K562 (cell line): ENCODE results near the gene SHLD1. TPM values are rescaled to one million over a fixed set of nuclear protein-coding genes. Genes with fewer than 3 reads are reported as not detected.

Source experiments
- ATAC-seq: fragments of 200-7000 bp; cut with Tn5 transposase; 3 replicates; pipeline ENCODE4 v1.9.1; 2020; ENCODE audit warnings: moderate library complexity
- BruUV-seq: library from RNA; stranded (reverse); fragments of 400-500 nt; replicated peaks from 2 replicates; lab custom pipeline; 2021; lab: Mats Ljungman, UMichigan
- CTCF ChIA-PET: fragments of 300-600 bp; formaldehyde crosslinking; extraction: SDS; loops from one replicate; lab custom pipeline; 2021; ENCODE audit warnings: low intra/inter-chr PET ratio; lab: Yijun Ruan, JAX
- POLR2A ChIA-PET: fragments of 300-600, 350-650 bp; sonication (Branson Sonifier 250); formaldehyde crosslinking; extraction: SDS; loops from one replicate; lab custom pipeline; 2021; ENCODE audit warnings: antibody characterized with exemption, inconsistent platforms; lab: Yijun Ruan, JAX
- DNase-seq, 4 experiments: peaks; one replicate each; pipeline versions ENCODE4 v3.0.0 to v3.0.0-alpha.2; 2011 to 2018; ENCODE audit warnings: low spot score in 3 of 4, mixed read lengths in 3 of 4; ENCODE audit errors: extremely low read depth in 1 of 4
- FAIRE-seq: peaks from 2 replicates; lab custom pipeline; 2011; peaks lifted over from hg19 to GRCh38; lab: Jason Lieb, UNC
- H2AFZ ChIP-seq: 2 replicates; pipeline ENCODE4 v1.6.0; 2011; ENCODE audit warnings: low read depth, low read length, control low read depth, inconsistent platforms
- H3K27ac ChIP-seq: fragments of 200-600 bp; 3 replicates; pipeline ENCODE4 v1.8.0; 2011; ENCODE audit warnings: low read depth, mild to moderate bottlenecking, control low read depth, inconsistent platforms, low read length, moderate library complexity, mixed read lengths; ENCODE audit errors: extremely low read depth
- H3K27me3 ChIP-seq, 2 experiments: fragments of 300-600 bp in 1 of 2; 2 replicates in 1 of 2; 3 replicates in 1 of 2; pipeline versions ENCODE4 v1.6.0 to v1.8.0; 2011; ENCODE audit warnings: inconsistent platforms in 2 of 2, low read length in 2 of 2, mild to moderate bottlenecking in 1 of 2, mixed read lengths in 1 of 2, moderate library complexity in 1 of 2; ENCODE audit not compliant: control insufficient read depth in 2 of 2, insufficient read depth in 2 of 2
- H3K36me3 ChIP-seq: fragments of 300-600 bp; 3 replicates; pipeline ENCODE4 v1.8.0; 2011; ENCODE audit warnings: mild to moderate bottlenecking, low read length, inconsistent platforms; ENCODE audit not compliant: control insufficient read depth, insufficient read depth
- H3K4me1 ChIP-seq, 2 experiments: fragments of 200-600 bp in 1 of 2; replicated peaks in 1 of 2; 2 replicates in 1 of 2; 3 replicates in 1 of 2; pipeline versions ENCODE4 v1.5.1 to v1.8.0; 2011; ENCODE audit warnings: inconsistent platforms in 2 of 2, low read length in 2 of 2, mild to moderate bottlenecking in 1 of 2, mixed read lengths in 1 of 2, moderate library complexity in 1 of 2; ENCODE audit not compliant: control insufficient read depth in 2 of 2, insufficient read depth in 2 of 2
- H3K4me2 ChIP-seq: 2 replicates; pipeline ENCODE4 v1.6.1; 2011; ENCODE audit warnings: low read length, control low read depth, inconsistent platforms, mixed read lengths; ENCODE audit not compliant: insufficient read depth
- H3K4me3 ChIP-seq: fragments of 200-600 bp; sonication (generic), shearing (Covaris generic); 2 replicates; pipeline ENCODE4 v1.5.1; 2016; ENCODE audit warnings: control low read depth, inconsistent platforms
- H3K79me2 ChIP-seq: fragments of 200-600 bp; 3 replicates; pipeline ENCODE4 v1.8.0; 2011; ENCODE audit warnings: low read length, inconsistent platforms; ENCODE audit not compliant: control insufficient read depth, insufficient read depth
- H3K9ac ChIP-seq, 2 experiments: 2 replicates each; pipeline versions ENCODE4 v1.6.0 to v1.6.1; 2011; ENCODE audit warnings: low read depth in 2 of 2, low read length in 2 of 2, control low read depth in 1 of 2, inconsistent platforms in 1 of 2, mild to moderate bottlenecking in 1 of 2, mixed read lengths in 1 of 2; ENCODE audit not compliant: insufficient read depth in 1 of 2
- H3K9me1 ChIP-seq: one replicate; pipeline ENCODE4 v1.6.0; 2011; ENCODE audit warnings: inconsistent platforms, mild to moderate bottlenecking, low read length, moderate library complexity; ENCODE audit not compliant: control insufficient read depth, insufficient read depth
- H3K9me3 ChIP-seq: replicated peaks from 2 replicates; pipeline ENCODE4 v1.5.1; 2011; ENCODE audit warnings: low read depth, low read length, inconsistent platforms; ENCODE audit not compliant: control insufficient read depth, insufficient read depth
- H4K20me1 ChIP-seq: replicated peaks from 2 replicates; pipeline ENCODE4 v1.6.1; 2011; ENCODE audit warnings: low read length, inconsistent platforms, mixed read lengths; ENCODE audit not compliant: control insufficient read depth, insufficient read depth
- FOXM1 ChIP-seq, 2 experiments: fragments of 450-650 bp in 1 of 2; sonication (generic) in 1 of 2; formaldehyde crosslinking in 1 of 2; IDR thresholded peaks; 2 replicates each; pipeline versions ENCODE4 v1.6.1 to v1.9.0; 2017 to 2022; ENCODE audit warnings: low read depth in 2 of 2, mild to moderate bottlenecking in 2 of 2, missing genetic modification reagents in 1 of 2, moderate library complexity in 1 of 2
- MAFK ChIP-seq: IDR thresholded peaks from 2 replicates; pipeline ENCODE4 v1.6.1; 2011; ENCODE audit warnings: low read length, improper control_type of control experiment
- NCOA2 ChIP-seq, 2 experiments: fragments of 450-650 bp; IDR thresholded peaks; 2 replicates each; pipeline ENCODE4 v1.6.1; 2018; ENCODE audit warnings: mild to moderate bottlenecking in 2 of 2, moderate library complexity in 1 of 2; ENCODE audit not compliant: partially characterized antibody in 2 of 2
- NEUROD1 ChIP-seq: fragments of 150-350 bp; IDR thresholded peaks from 2 replicates; pipeline ENCODE4 v1.6.1; 2014; ENCODE audit warnings: borderline replicate concordance, low read length, low read depth; ENCODE audit not compliant: partially characterized antibody
- RBM22 ChIP-seq: fragments of 200-400 bp; formaldehyde crosslinking; IDR thresholded peaks from 2 replicates; pipeline ENCODE4 v1.6.1; 2018; ENCODE audit warnings: low read length, low read depth; ENCODE audit not compliant: poor library complexity, severe bottlenecking
- ZNF507 ChIP-seq: conservative IDR thresholded peaks from 2 replicates; pipeline ENCODE4 v1.6.1; 2017; ENCODE audit warnings: missing genetic modification characterization, missing compliant biosample characterization
- ZNF57 ChIP-seq: fragments of 450-650 bp; formaldehyde crosslinking; IDR thresholded peaks from 2 replicates; pipeline ENCODE4 v1.4.0; 2020; ENCODE audit warnings: mild to moderate bottlenecking, moderate library complexity
- ZNF830 ChIP-seq: fragments of 250-450 bp; sonication (Bioruptor Pico); IDR thresholded peaks from 2 replicates; pipeline ENCODE4 v1.5.0; 2021; ENCODE audit warnings: mild to moderate bottlenecking
- WGBS: fragments of 100-300 bp; shearing (Covaris generic); methylation state at CpG from one replicate; pipeline ENCODE4 v1.1.6; 2016; ENCODE audit warnings: low coverage, mixed read lengths; ENCODE audit not compliant: insufficient coverage; ENCODE audit errors: missing lambda C conversion rate; 5-methylcytosine and 5-hydroxymethylcytosine counted together
- in situ Hi-C: fragments of 300-500 bp; cut with MboI; formaldehyde crosslinking; loops from 4 replicates; pipeline ENCODE4 v1.15.0; 2018; ENCODE audit warnings: inconsistent platforms, mixed read lengths
- intact Hi-C: fragments of 100-400 bp; cut with micrococcal nuclease; formaldehyde crosslinking; loops from 2 replicates; pipeline ENCODE4 v1.14.2; 2022
- polyA plus RNA-seq, 8 experiments: library from polyadenylated mRNA; depleted of rRNA in 4 of 8; stranded (reverse) in 5 of 8; unstranded in 3 of 8; fragments of >200 nt; fragmentation: Nextera tagmentation in 2 of 8; fragmentation: Illumina TruSeq in 1 of 8; extraction: Ambion mirVana in 2 of 8; extraction: Trizol in 1 of 8; gene quantifications; 2 replicates each; pipeline versions ENCODE4 v1.2.1 to v1.2.3, GENCODE V29; 2011 to 2014; ENCODE audit warnings: inconsistent platforms in 1 of 8, missing spikeins in 1 of 8
- total RNA-seq, 7 experiments: library from RNA; depleted of rRNA in 6 of 7; stranded (reverse); fragments of >200 nt in 6 of 7; fragmentation: Illumina TruSeq in 2 of 7; extraction: Trizol in 2 of 7; gene quantifications; 2 replicates each; pipeline versions ENCODE4 v1.2.1 to v1.2.3, GENCODE V29; 2011 to 2021; ENCODE audit warnings: low replicate concordance in 1 of 7
- TF ChIP-seq, protein P1 (sequence below): fragments of 150-350 bp; conservative IDR thresholded peaks from 2 replicates; pipeline ENCODE4 v1.6.1; 2014; ENCODE audit warnings: low read length

Gene SHLD1
- total and polyA plus RNA-seq, 9 of the 15 experiments (the other 6 are each of a cell fraction or from before 2014, with no cell fraction given) = 3.7 to 21.6 (median 8.2) TPM

DNA sequence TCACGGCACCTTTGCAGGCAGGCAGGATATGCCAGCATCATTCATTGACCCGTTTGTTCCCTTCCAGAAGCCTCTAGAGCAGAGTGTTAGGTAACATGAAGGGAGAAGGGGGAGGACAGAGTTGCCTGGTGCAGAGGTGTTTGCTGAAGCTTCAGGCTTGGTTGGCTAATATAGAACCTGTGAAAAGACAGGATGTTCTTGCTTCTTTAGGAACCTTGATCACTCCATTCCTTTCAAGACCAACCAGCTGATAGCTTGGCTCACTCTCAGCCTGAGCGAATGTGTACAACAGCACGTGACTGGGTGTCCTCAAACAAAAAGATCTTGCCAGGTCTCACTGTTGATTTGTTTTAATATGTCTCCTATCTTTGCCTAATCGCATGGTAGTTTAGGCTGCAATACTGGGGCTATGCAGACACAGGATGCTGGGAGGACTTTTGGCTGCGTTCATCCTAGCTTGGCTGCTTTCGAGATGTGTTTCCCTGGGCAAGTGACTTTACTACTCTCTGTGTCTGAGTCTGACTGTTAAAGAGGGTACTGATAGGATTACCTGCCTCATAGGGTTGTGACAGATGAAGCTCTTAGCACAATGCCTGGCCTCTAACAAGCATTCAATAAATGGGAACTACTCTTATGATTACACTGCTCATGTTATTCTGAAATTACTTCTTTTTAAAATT is 16.0 kb downstream of the SHLD1 start (continued):
- TF ChIP-seq RBM22 = no peak
- TF ChIP-seq FOXM1 (IDR thresholded peaks at IDR 0.05; ENCODE audit: low read depth) = no peak
- no peak for TF ChIP-seq FOXM1 (CRISPR knock-in tag; IDR thresholded peaks at IDR 0.05; ENCODE audit: low read depth)
- TF ChIP-seq MAFK = no peak
- TF ChIP-seq NCOA2 (IDR thresholded peaks at IDR 0.05; ENCODE audit: partially characterized antibody in 2 of 2) = no peak
- TF ChIP-seq ZNF507 = no peak
- no peak for TF ChIP-seq NEUROD1

DNA sequence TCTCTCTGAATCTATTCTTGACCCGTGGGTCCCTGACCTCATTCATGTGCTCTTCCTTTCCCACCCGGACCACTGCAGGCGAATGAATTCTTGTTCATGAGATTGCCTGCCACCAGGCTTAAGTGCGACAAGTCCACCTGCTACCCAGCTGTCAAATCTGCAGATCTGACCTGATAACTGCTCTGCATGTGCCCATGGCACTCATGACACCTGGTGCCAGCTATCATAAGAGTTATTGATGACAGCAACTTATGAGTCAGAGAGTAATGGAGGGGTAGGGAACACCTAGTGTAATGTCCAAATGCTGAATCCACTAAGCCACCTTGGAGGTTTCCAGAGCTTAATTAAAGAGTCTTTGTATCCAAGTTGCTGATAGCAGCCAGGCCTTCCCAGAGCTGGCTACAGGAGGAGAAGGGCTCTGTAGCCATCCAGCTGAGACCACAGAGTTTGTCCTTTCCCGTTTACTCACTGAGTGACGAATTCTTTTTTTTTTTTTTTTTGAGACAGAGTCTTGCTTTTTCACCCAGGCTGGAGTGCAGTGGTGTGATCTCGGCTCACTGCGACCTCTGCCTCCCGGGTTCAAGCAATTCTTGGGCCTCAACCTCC is 17.4 kb downstream of the SHLD1 start:
- Histone ChIP-seq H3K4me3 (no peak overlapping the region), H4K20me1 (no peaks in the 10 kb centered on the region), H3K9me1 (no peaks in the 10 kb centered on the region), H2AFZ (no peak overlapping the region), H3K4me2 (no peak overlapping the region), H3K9me3 (no peaks in the 10 kb centered on the region), H3K27ac (no peak overlapping the region), H3K79me2 (no peaks in the 10 kb centered on the region), H3K9ac (no peak overlapping the region), H3K27me3 (no peaks in the 10 kb centered on the region)
- intact Hi-C loops = no loop called here
- CTCF ChIA-PET = no interaction called here
- no peak for ATAC-seq
- no peak for FAIRE-seq
- WGBS = 78% methylated on average over 7 of the region's 9 CpGs
- in situ Hi-C loops = no loop called here
- POLR2A ChIA-PET = interaction anchor here (1.4 kb wide), 1 partner anchor 15 kb away, joined by 3 read pairs; no protein-coding TSS in a partner anchor
- BruUV-seq = no TSS peak
- DNase-seq = no peak
- TF ChIP-seq ZNF830 (CRISPR knock-in tag) (no peak), ZNF57 (CRISPR knock-in tag) (no peak)
- TF ChIP-seq, protein P1, sequence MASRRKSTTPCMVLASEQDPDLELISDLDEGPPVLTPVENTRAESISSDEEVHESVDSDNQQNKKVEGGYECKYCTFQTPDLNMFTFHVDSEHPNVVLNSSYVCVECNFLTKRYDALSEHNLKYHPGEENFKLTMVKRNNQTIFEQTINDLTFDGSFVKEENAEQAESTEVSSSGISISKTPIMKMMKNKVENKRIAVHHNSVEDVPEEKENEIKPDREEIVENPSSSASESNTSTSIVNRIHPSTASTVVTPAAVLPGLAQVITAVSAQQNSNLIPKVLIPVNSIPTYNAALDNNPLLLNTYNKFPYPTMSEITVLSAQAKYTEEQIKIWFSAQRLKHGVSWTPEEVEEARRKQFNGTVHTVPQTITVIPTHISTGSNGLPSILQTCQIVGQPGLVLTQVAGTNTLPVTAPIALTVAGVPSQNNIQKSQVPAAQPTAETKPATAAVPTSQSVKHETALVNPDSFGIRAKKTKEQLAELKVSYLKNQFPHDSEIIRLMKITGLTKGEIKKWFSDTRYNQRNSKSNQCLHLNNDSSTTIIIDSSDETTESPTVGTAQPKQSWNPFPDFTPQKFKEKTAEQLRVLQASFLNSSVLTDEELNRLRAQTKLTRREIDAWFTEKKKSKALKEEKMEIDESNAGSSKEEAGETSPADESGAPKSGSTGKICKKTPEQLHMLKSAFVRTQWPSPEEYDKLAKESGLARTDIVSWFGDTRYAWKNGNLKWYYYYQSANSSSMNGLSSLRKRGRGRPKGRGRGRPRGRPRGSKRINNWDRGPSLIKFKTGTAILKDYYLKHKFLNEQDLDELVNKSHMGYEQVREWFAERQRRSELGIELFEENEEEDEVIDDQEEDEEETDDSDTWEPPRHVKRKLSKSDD = no peak
- TF ChIP-seq, all 486 proteins: peak for 0
- H3K36me3 ChIP-seq = 0 out of 3 replicates have a peak, but pooled peaks cover 2% of the 10 kb centered on the region
- H3K4me1 ChIP-seq = peaks cover 8 to 23% of the 10 kb centered on the region in 2 experiments; a peak in 4 of 5 replicates
